ENCODE measurements around the gene TMEM132D.

TMEM132D gene

GRCh38 chr12:129811963-129812362 is 91.9 kb downstream of the TMEM132D start:
- no peak for TF ChIP-seq CTCF (IDR thresholded peaks at IDR 0.05; ENCODE audit: unreplicated experiment in 3 of 3)
- Mint-ChIP-seq H3K27ac (no peak overlapping the region), H3K36me3 (ENCODE audit: low read depth) (no peaks in the 10 kb centered on the region), H3K4me1 (no peaks in the 10 kb centered on the region), H3K27me3 (ENCODE audit: low read depth) (no peaks in the 10 kb centered on the region), H3K9me3 (peaks cover 5% of the 10 kb centered on the region), H3K4me3 (no peak overlapping the region)

GRCh38 chr12:129807136-129807535 is 96.7 kb downstream of the TMEM132D start:
- Mint-ChIP-seq H3K27ac (no peak overlapping the region), H3K36me3 (ENCODE audit: low read depth) (no peaks in the 10 kb centered on the region), H3K4me3 (no peak overlapping the region)

GRCh38 chr12:129791396-129791795 is 112.4 kb downstream of the TMEM132D start:
- Mint-ChIP-seq H3K4me3 (no peak overlapping the region), H3K27me3 (ENCODE audit: low read depth) (peaks cover 5% of the 10 kb centered on the region), H3K9me3 (no peaks in the 10 kb centered on the region), H3K4me1 (no peaks in the 10 kb centered on the region), H3K27ac (no peak overlapping the region), H3K36me3 (ENCODE audit: low read depth) (no peaks in the 10 kb centered on the region)
- no peak for TF ChIP-seq CTCF (IDR thresholded peaks at IDR 0.05; ENCODE audit: unreplicated experiment in 3 of 3)

More at GRCh38 chr12:129807136-129807535, 96.7 kb downstream of the TMEM132D start:
- no peak for TF ChIP-seq CTCF (IDR thresholded peaks at IDR 0.05; ENCODE audit: unreplicated experiment in 3 of 3)
- Mint-ChIP-seq H3K27me3 (ENCODE audit: low read depth) (no peaks in the 10 kb centered on the region), H3K9me3 (peaks cover 5% of the 10 kb centered on the region), H3K4me1 (no peaks in the 10 kb centered on the region)

GRCh38 chr12:129790930-129791329 is 112.9 kb downstream of the TMEM132D start:
- Mint-ChIP-seq H3K4me1 (no peaks in the 10 kb centered on the region), H3K4me3 (no peak overlapping the region), H3K27me3 (ENCODE audit: low read depth) (peaks cover 5% of the 10 kb centered on the region), H3K27ac (no peak overlapping the region), H3K36me3 (ENCODE audit: low read depth) (peaks cover 1% of the 10 kb centered on the region), H3K9me3 (peaks cover 1% of the 10 kb centered on the region)
- no peak for TF ChIP-seq CTCF (IDR thresholded peaks at IDR 0.05; ENCODE audit: unreplicated experiment in 3 of 3)

GRCh38 chr12:129790331-129790730 is 113.5 kb downstream of the TMEM132D start:
- no peak for TF ChIP-seq CTCF (IDR thresholded peaks at IDR 0.05; ENCODE audit: unreplicated experiment in 3 of 3)
- H3K4me3 Mint-ChIP-seq = no peak overlapping the region
- peaks cover 3% of the 10 kb centered on the region for H3K9me3 Mint-ChIP-seq
- H3K36me3 Mint-ChIP-seq (ENCODE audit: low read depth) = peaks cover 3% of the 10 kb centered on the region
- no peaks in the 10 kb centered on the region for H3K4me1 Mint-ChIP-seq
- H3K27ac Mint-ChIP-seq = no peak overlapping the region
- peaks cover 5% of the 10 kb centered on the region for H3K27me3 Mint-ChIP-seq (ENCODE audit: low read depth)

GRCh38 chr12:129789921-129790320 is 113.9 kb downstream of the TMEM132D start:
- H3K4me3 Mint-ChIP-seq = no peak overlapping the region
- no peak overlapping the region for H3K27ac Mint-ChIP-seq
- peaks cover 3% of the 10 kb centered on the region for H3K36me3 Mint-ChIP-seq (ENCODE audit: low read depth)
- TF ChIP-seq CTCF (IDR thresholded peaks at IDR 0.05; ENCODE audit: unreplicated experiment in 3 of 3) = no peak
- H3K9me3 Mint-ChIP-seq = peaks cover 3% of the 10 kb centered on the region
- H3K4me1 Mint-ChIP-seq = no peaks in the 10 kb centered on the region
- peaks cover 5% of the 10 kb centered on the region for H3K27me3 Mint-ChIP-seq (ENCODE audit: low read depth)

Data from nephron (organoid).